GM21367 (cell line): ENCODE data around the gene RALGAPB.

Source experiments
- ATAC-seq: cut with Tn5 transposase; IDR thresholded peaks from one replicate; pipeline ENCODE4 v1.9.1; 2021; ENCODE audit not compliant: unreplicated experiment

The RALGAPB gene

DNA sequence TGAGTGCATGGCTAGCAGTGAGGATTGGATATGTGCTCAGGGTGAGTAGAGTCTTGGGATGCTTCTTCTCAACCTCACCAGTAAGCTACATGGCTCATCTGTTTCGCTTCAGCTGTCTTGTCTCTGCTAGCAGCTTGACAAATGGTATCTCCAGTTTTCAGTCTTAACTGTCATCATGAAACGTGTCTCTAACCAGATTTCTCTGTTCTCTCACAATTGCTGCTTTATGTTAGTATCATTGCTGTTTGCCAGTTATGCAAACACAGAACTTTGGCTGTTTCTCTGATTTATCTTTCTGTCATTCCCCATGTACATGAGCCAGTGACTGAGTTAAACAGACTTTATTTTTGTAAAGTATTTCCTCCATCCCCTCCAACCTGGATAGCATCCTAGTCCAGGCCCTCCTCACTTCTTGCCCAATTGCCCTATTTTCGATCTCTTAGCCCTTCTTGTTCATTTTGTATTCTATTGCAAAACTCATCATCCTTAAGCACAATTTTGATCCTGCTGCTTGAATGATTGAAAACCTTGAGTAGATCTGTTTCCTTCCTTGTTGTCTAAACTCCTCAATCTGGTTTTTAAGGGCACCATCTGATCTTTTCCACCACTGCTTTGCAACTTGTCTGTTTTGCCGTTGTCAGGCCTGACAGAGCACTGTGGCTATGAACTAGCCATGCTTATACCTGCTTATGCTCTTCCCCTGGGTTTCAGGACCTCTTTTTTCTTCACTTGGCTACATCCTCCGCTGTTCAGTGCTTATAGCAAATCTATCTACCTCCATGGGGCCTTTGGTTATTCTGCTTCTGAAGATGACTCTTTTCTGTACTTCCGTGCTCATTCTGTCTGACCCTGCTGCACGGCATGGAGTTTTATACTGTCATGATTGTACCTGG is 70.6 kb downstream of the RALGAPB start:
- ATAC-seq: no peak

DNA sequence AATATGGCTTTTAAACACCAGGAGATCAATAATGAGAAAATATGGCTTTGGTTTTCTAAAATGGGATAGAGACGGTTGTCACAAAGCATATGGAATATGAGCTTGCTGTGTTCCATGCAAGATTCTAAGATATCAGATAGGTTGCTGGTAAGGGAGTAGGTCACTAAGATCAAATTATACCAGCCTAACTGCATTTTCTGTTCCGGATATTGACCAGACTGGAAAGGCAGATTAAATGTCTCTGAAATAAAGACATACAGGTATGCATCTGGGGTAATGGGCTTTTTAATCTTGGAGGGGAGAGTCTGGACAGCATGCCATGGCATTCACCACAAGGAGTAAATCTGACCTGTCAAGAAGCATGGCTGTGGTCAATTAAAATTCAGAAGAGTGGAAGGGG is 73.1 kb downstream of the RALGAPB start:
- no peak for ATAC-seq

DNA sequence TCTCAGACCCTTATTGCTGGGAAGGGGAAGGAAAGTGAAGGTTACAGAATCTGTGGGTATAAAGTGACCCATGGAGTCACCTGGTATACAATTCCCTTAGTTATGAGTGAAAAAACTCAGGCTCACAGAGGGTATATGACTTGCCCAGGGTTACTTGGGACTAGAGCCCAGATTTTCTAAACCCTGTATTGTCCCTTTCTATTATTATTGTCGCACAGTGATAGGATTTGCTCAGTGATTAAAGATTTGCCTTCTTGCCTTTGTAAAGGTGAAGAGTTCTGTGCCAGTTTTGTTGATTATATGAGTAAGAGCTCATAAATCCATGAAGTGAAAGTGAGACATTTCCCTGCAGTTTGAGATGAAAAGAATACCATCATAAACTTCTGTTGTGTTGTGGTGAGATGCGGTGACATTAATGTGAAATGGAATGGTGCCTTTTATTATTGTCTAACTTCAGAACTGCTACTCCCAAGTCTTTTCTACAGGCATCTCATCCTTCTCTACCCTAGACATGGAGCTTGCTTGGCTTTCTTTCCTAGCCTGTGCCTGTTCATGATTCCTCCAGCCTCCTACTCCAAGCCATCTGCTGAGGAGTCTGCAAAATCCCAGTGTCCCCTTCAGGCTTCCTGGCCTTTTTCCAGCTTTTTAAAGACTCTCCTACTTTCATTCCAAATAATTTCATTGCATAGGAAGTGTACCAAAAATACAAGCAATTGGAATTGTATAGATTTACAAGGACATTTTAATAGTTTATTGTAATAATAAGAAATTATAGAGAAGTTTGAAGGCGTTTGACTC is 74.8 kb downstream of the RALGAPB start:
- ATAC-seq: no peak

- ATAC-seq: no peak
Observed at GRCh38 chr20:38548356-38549083, 75.9 kb downstream of the RALGAPB start.

DNA sequence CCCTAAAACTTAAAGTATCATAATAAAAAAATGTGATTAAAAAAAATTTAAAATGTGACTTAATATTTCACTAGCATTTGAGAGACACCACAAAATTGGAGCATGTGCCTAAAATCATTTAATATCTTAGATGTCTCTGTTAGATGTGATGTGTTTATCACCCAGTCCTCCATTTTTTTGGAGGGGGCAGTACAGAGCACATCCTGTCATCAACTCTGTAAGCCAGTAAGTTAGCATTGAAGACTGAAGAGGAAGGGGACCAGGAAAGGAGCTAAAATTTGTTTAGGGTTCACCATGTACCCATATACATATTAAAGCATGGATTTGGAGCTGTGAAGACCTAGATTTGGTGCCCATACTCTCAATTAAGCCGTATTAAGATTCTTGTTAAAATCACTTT is 77.6 kb downstream of the RALGAPB start:
- ATAC-seq: no peak

GRCh38 chr20:38551056-38551626 is 78.5 kb downstream of the RALGAPB start:
- ATAC-seq: no peak

- ATAC-seq: no peak
Observed at GRCh38 chr20:38554986-38555385, 82.3 kb downstream of the RALGAPB start.

GRCh38 chr20:38555395-38555794 is 82.8 kb downstream of the RALGAPB start:
- no peak for ATAC-seq

DNA sequence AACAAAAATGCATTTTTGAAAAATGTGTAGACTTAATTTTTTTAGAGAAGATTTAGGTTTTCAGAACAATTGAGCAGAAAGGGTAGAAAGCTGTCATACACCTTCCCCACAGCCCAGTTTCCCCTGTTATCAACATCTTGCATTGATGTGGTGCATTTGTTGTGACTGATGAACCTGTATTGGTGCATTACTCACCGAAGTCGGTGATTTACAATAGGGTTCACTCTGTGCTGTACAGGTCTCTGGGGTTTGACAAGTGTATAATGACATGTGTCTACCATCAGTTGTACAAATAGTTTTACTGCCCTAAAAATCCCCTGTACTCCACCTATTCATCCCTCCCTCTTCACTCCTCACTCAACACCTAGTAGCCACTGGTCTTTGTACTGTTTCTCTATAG is 84.5 kb downstream of the RALGAPB start:
- ATAC-seq: no peak

DNA sequence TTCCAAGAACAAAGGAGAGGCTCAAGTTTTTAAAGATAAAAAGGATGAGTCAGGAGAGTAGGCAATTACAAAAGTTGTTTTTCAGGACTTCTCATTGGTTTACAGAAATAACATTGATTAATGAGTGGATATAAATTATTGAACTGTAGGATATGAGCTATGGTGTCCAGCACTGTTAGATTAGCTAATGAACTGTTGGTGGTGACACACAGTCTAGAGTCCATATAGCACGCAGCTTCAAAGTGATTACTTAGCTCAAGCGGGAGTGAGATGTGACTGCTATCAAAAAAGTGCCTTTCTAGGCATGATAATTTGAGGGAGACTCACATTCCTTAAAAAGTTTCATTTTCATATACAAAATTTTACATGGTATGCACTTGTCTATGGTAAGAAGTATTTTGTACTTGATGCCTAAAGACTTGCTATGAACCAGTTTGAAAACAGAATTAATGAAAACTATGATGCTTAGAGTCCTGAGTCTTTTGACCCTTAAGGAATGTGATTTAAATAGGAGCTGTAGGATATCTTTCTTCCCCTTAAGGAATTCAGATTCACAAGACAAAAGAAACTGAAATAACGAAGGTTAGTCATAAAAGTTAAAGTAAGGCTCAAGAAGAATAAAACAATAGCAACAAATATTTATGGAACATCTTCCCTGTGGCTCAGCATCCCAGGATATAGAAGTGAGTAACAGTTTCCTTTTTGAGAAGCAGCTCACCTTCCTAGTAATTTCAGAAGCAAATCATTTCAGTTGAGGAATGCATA is 86.1 kb downstream of the RALGAPB start:
- ATAC-seq: no peak

DNA sequence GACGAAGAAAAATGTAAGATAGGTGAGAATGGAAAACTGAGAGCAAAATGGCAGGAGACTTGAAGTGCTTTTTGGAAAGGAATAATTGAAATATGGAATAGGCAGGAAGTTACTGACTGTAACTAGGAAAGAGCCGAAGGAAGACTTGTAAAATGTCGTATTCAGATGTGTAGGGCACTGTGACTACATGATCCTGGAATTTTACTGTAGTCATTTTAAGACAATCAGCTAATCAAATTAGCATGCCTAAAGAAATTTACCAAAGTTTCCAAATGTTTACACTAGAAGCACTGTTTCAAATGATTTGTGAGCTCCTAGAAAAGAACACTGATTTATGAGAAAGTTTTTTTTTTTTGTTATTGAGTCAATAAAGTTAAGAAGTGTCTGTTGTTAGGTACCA is 87.1 kb downstream of the RALGAPB start:
- no peak for ATAC-seq

- no peak for ATAC-seq
Observed at GRCh38 chr20:38563802-38564431, 91.3 kb downstream of the RALGAPB start.

- ATAC-seq: no peak
Observed at GRCh38 chr20:38564680-38565079, 92.0 kb downstream of the RALGAPB start.

DNA sequence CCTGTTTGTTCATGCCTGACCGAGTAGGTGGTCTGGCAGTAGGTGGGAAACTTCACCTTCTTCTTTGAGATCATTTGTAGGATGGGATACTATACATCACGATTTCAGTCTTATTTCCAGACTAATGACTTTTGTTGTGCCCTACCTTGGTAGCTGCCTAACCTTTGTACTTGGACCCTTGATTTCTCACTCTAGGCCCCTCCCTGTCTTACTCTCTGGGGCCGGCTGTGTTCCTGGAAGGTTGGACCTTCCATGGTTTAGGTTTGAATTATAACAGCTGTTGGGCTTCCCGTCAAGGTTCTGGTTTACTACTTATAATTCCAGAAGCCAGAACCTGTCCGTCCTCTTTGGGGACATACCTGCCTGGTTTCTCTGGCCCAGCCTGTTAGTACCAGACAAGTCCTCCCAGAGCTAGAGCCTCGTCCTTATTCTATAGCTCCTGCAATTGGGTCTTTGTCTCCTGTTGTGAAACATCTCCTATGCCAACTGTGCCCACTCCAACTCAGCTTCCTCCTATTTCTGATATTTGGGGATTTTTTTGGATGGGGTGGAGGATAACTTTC is 93.5 kb downstream of the RALGAPB start:
- ATAC-seq: no peak

- ATAC-seq: no peak
Observed at GRCh38 chr20:38569747-38570525, 97.3 kb downstream of the RALGAPB start.

GRCh38 chr20:38573413-38573812 is 100.8 kb downstream of the RALGAPB start:
- no peak for ATAC-seq

DNA sequence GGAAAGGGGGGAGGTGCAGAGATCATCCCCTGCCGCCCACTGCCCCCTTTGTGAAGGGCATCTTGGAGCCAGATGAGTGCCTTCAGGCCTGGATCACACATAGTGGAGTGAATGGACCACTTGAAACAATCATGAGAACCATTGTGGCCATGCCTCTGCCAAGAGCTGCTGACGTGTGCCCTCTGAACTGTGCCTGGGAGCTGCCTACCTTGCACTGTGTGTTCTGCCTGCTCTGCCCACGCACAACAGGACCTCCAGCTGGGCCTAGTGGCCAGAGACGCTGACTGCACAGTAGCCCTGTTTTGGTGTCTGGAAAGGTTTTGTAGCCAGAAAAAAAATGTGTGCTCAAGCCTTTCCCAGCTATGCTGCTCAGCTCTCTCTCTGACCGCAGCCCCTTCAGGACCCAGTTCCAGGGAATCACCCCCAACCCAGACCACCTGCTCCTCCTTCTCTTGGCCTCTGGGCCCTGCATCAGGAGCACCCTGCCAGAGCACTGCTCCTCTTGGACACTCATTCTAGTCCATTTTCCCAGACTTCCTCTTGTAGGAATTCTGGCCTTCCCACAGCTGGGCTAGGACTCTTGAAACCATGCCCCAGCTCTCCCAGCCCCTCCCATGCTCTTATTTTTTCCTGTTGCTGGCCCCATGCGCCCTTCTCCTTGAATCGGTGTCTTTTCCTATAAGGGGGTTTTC is 106.7 kb downstream of the RALGAPB start:
- no peak for ATAC-seq

GRCh38 chr20:38579921-38580320 is 107.3 kb downstream of the RALGAPB start:
- ATAC-seq: no peak
